Smooth muscle cell (in vitro differentiated cells): Measurements from ENCODE around the gene DEPDC5. TPM values are rescaled to one million over a fixed set of nuclear protein-coding genes. Genes with fewer than 3 reads are reported as not detected.
A peak's percentile ranks its signal among the peaks of the same experiment; 100 is the strongest.
"Not testable (repeated sequence)": the region's sequence is repeated elsewhere in the genome, so short reads cannot be mapped to it uniquely, and the experiment has no call there.

Source experiments
- DNase-seq: peaks from one replicate; lab custom pipeline; 2025; ENCODE audit not compliant: unreplicated experiment; lab: John Stamatoyannopoulos, UW
- H2AFZ ChIP-seq: fragments of 200-600 bp; sonication (generic); 2 replicates; pipeline ENCODE4 v1.6.0; 2016; ENCODE audit warnings: antibody characterized with exemption, low read depth, mild to moderate bottlenecking
- H3F3A ChIP-seq: fragments of 200-600 bp; sonication (generic); 2 replicates; pipeline ENCODE4 v1.6.0; 2017; ENCODE audit warnings: antibody characterized with exemption, low read depth
- H3K27ac ChIP-seq: fragments of 200-600 bp; sonication (generic); 2 replicates; pipeline ENCODE4 v1.5.1; 2016; ENCODE audit warnings: low read depth, mild to moderate bottlenecking
- H3K27me3 ChIP-seq: fragments of 200-600 bp; sonication (generic); 2 replicates; pipeline ENCODE4 v1.6.1; 2016; ENCODE audit warnings: low read depth, mild to moderate bottlenecking
- H3K36me3 ChIP-seq: fragments of 200-600 bp; sonication (generic); 2 replicates; pipeline ENCODE4 v1.5.1; 2016; ENCODE audit warnings: low read depth
- H3K4me1 ChIP-seq: fragments of 200-600 bp; sonication (generic); 2 replicates; pipeline ENCODE4 v1.5.1; 2016; ENCODE audit warnings: low read depth
- H3K4me2 ChIP-seq: fragments of 200-600 bp; sonication (generic); 2 replicates; pipeline ENCODE4 v1.6.0; 2016; ENCODE audit warnings: mild to moderate bottlenecking
- H3K4me3 ChIP-seq: fragments of 200-600 bp; sonication (generic); 2 replicates; pipeline ENCODE4 v1.5.1; 2016; ENCODE audit warnings: mild to moderate bottlenecking
- H3K79me2 ChIP-seq: fragments of 200-600 bp; sonication (generic); 2 replicates; pipeline ENCODE4 v1.6.0; 2016; ENCODE audit warnings: low read depth, mild to moderate bottlenecking
- H3K9ac ChIP-seq: fragments of 200-600 bp; sonication (generic); 2 replicates; pipeline ENCODE4 v1.6.0; 2016; ENCODE audit warnings: low read depth
- H3K9me3 ChIP-seq: fragments of 200-600 bp; sonication (generic); replicated peaks from 2 replicates; pipeline ENCODE4 v1.5.1; 2016; ENCODE audit warnings: low read depth
- H4K20me1 ChIP-seq: fragments of 200-600 bp; sonication (generic); 2 replicates; pipeline ENCODE4 v1.6.0; 2016; ENCODE audit warnings: low read depth
- WGBS: methylation state at CpG from one replicate; pipeline ENCODE4 v1.1.7; 2016; ENCODE audit warnings: low lambda C conversion rate; 5-methylcytosine and 5-hydroxymethylcytosine counted together
- polyA plus RNA-seq: library from polyadenylated mRNA; unstranded; fragments of >200 nt; fragmentation: Nextera tagmentation; extraction: Ambion mirVana; gene quantifications from 2 replicates; pipeline ENCODE4 v1.2.1, GENCODE V29; 2016
- total RNA-seq: library from RNA; depleted of rRNA; stranded (reverse); fragments of >200 nt; gene quantifications from 2 replicates; pipeline ENCODE4 v1.2.3, GENCODE V29; 2014
- TF ChIP-seq, protein P1 (sequence below): fragments of 200-600 bp; sonication (generic); IDR thresholded peaks from 2 replicates; pipeline ENCODE4 v1.5.1; 2017; ENCODE audit warnings: borderline replicate concordance, mild to moderate bottlenecking, antibody characterized with exemption; ENCODE audit not compliant: insufficient read depth, poor library complexity, severe bottlenecking

DEPDC5 gene
- total and polyA plus RNA-seq, 2 experiments from 2014 or later = 8.5 to 11.6 TPM

DNA sequence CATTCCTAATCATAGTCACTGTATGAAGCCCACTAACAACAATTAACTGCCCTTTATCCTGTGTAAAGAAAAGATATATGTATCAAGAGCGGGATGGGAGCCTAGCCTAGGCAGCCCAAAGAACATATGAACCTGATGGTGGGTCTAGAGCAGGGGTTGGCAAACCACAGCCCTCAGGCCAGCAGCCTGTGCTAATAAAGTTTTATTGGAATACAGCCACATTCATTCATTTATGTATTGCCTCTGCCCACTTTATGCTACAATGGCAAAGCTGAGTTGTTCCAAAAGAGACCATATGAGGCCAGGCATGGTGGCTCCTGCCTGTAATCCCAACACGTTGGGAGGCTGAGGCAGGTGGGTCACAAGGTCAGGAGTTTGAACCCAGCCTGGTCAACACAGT, 17.4 kb upstream of the DEPDC5 start:
- H3K27me3 ChIP-seq = no peaks in the 10 kb centered on the region
- peaks cover 73% of the 10 kb centered on the region for H3K79me2 ChIP-seq
- no peak for DNase-seq
- no peaks in the 10 kb centered on the region for H3K36me3 ChIP-seq
- no peak overlapping the region for H3K27ac ChIP-seq
- H3K4me2 ChIP-seq = no peak overlapping the region
- WGBS = 88% methylated on average over 2 of the region's 2 CpGs
- H3K9me3 ChIP-seq = no peaks in the 10 kb centered on the region
- no peaks in the 10 kb centered on the region for H3K4me1 ChIP-seq
- no peak overlapping the region for H3K9ac ChIP-seq
- TF ChIP-seq, protein P1, sequence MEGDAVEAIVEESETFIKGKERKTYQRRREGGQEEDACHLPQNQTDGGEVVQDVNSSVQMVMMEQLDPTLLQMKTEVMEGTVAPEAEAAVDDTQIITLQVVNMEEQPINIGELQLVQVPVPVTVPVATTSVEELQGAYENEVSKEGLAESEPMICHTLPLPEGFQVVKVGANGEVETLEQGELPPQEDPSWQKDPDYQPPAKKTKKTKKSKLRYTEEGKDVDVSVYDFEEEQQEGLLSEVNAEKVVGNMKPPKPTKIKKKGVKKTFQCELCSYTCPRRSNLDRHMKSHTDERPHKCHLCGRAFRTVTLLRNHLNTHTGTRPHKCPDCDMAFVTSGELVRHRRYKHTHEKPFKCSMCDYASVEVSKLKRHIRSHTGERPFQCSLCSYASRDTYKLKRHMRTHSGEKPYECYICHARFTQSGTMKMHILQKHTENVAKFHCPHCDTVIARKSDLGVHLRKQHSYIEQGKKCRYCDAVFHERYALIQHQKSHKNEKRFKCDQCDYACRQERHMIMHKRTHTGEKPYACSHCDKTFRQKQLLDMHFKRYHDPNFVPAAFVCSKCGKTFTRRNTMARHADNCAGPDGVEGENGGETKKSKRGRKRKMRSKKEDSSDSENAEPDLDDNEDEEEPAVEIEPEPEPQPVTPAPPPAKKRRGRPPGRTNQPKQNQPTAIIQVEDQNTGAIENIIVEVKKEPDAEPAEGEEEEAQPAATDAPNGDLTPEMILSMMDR = no peak
- H3K4me3 ChIP-seq = no peak overlapping the region
- H2AFZ ChIP-seq = no peak overlapping the region
- no peaks in the 10 kb centered on the region for H3F3A ChIP-seq
- H4K20me1 ChIP-seq = peaks cover 91% of the 10 kb centered on the region

DNA sequence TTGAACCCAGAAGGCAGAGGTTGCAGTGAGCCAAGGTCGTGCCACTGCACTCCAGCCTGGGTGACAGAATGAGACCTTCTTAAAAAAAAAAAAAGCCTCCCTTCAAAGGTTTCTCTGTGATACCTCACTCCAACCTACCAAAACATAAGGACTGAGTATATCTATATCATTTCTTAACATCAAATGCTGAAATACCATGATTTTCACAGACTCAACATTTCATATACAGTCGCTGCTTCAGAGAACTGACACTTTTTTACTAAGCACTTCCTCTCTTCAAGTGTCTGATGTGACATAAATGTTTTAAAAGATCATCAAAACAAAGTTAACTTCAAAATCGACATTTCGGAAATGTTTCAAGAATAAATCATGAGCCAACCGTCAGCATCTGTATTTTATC, 15.9 kb upstream of the DEPDC5 start:
- H3K9ac ChIP-seq = no peak overlapping the region
- H3F3A ChIP-seq = no peaks in the 10 kb centered on the region
- WGBS = 94% methylated on average over 5 of the region's 5 CpGs
- H3K27ac ChIP-seq = no peak overlapping the region
- H3K4me2 ChIP-seq = no peak overlapping the region
- TF ChIP-seq, protein P1 = no peak
- no peaks in the 10 kb centered on the region for H3K4me1 ChIP-seq
- no peak for DNase-seq
- H3K4me3 ChIP-seq = no peak overlapping the region
- H4K20me1 ChIP-seq = peaks cover 90% of the 10 kb centered on the region
- H3K36me3 ChIP-seq = no peaks in the 10 kb centered on the region
- H2AFZ ChIP-seq = no peak overlapping the region
- H3K79me2 ChIP-seq = peaks cover 76% of the 10 kb centered on the region
- no peaks in the 10 kb centered on the region for H3K27me3 ChIP-seq
- no peaks in the 10 kb centered on the region for H3K9me3 ChIP-seq

DNA sequence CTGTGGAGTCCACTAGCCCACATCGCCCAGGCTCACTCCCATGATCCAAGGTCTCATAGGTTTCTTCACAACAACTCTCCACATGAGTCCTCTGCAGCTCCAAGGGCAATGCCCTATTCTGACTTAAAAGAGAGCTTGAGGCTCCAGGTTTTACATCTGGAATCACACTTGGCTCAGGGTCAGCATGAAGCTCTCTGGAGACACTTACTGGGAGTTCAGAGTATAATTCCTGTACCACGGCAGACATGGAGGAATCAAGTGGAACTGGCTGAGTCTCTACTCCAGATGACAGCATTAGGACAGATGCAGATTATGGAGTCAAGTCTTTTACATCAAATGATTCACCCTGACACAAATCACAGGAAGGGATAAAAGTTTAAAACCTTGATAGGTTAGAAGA, 15.3 kb upstream of the DEPDC5 start:
- no peaks in the 10 kb centered on the region for H3F3A ChIP-seq
- H3K79me2 ChIP-seq = peaks cover 80% of the 10 kb centered on the region
- no peaks in the 10 kb centered on the region for H3K27me3 ChIP-seq
- H3K9me3 ChIP-seq = no peaks in the 10 kb centered on the region
- no peak overlapping the region for H3K9ac ChIP-seq
- H4K20me1 ChIP-seq = peaks cover 91% of the 10 kb centered on the region
- TF ChIP-seq, protein P1 = no peak
- H3K36me3 ChIP-seq = no peaks in the 10 kb centered on the region
- no peak overlapping the region for H2AFZ ChIP-seq
- no peak overlapping the region for H3K4me3 ChIP-seq
- 88% methylated on average over 2 of the region's 2 CpGs for WGBS
- H3K4me1 ChIP-seq = no peaks in the 10 kb centered on the region
- DNase-seq = no peak
- peak overlapping the region; percentile 31 for H3K27ac ChIP-seq
- no peak overlapping the region for H3K4me2 ChIP-seq

DNA sequence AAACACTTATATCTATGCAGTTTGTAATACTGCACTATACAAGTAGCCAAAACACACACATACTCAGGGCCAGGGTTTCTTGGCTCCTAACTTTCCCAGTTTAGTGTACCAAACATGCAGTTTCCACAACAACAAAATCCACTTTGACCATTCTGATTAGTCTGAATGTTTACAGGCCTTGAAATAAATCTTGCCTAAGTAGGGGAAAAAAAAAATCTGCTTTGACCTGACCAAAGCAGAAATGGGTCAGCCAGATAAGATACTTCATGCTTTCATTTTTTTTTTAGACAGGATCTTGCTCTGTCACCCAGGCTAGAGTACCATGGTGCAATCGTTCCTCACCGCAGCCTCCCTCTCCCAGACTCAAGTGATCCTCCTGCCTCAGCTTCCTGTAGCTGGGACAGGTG, 14.0 kb upstream of the DEPDC5 start:
- no peak overlapping the region for H3K27ac ChIP-seq
- no peaks in the 10 kb centered on the region for H3K36me3 ChIP-seq
- peak overlapping the region; percentile 37 for H3K4me2 ChIP-seq
- H3K79me2 ChIP-seq = peaks cover 80% of the 10 kb centered on the region
- no peaks in the 10 kb centered on the region for H3K27me3 ChIP-seq
- 89% methylated on average over 2 of the region's 2 CpGs for WGBS
- DNase-seq = no peak
- H3F3A ChIP-seq = no peaks in the 10 kb centered on the region
- no peak overlapping the region for H3K9ac ChIP-seq
- no peaks in the 10 kb centered on the region for H3K4me1 ChIP-seq
- peaks cover 87% of the 10 kb centered on the region for H4K20me1 ChIP-seq
- TF ChIP-seq, protein P1 = no peak
- no peak overlapping the region for H2AFZ ChIP-seq
- H3K4me3 ChIP-seq = no peak overlapping the region
- H3K9me3 ChIP-seq = no peaks in the 10 kb centered on the region

- H3K27ac ChIP-seq, H3K4me2 ChIP-seq, H2AFZ ChIP-seq, H3F3A ChIP-seq, H3K9me3 ChIP-seq, H3K4me1 ChIP-seq, H3K4me3 ChIP-seq, H3K27me3 ChIP-seq, H3K9ac ChIP-seq, DNase-seq, H3K36me3 ChIP-seq: not testable (repeated sequence)
- peaks cover 81% of the 10 kb centered on the region for H3K79me2 ChIP-seq
- H4K20me1 ChIP-seq = peaks cover 85% of the 10 kb centered on the region
- 96% methylated on average over 7 of the region's 7 CpGs for WGBS
Observed at GRCh38 chr22:31740314-31740713, 13.5 kb upstream of the DEPDC5 start.
